HG03342 (cell line): ENCODE measurements around the gene VAV3.

Source experiments
- ATAC-seq: cut with Tn5 transposase; IDR thresholded peaks from one replicate; pipeline ENCODE4 v1.9.1; 2021; ENCODE audit warnings: mild to moderate bottlenecking, moderate library complexity; ENCODE audit not compliant: unreplicated experiment

VAV3 gene

DNA sequence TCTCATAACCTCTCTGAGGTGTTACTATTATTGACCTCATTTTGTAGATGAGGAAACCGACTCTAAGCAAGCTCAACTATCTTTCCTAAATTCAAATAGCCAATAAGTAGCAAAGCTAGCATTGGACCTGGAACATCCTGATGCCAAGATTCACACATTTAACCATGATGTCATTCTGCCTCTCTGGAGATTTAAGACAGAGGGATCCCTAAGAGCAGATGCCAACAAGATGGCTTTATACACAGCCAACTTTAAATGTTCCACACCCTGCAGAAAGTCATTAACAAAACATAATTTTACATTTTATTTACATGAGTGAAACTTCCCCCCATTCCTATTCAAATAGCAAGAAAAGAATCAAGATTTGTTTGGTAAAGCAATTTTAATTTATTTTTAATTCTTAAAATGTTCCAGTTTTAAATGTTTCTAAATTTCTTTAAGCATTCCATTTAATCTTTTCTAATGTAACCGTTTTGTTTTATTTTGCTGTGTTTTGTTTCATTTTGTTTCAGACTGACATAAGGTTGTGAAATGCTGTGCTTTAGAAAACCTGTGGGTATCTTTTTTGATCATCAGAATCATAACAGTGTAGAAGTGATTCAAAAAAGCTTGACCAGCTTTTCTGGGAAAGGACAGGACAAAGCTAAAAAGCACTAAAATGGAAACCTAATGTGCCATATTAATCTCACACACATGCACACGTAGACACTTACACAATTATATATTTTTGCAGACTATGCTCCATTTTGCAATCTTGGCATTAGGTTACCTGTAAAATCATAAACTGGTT, 7.6 kb upstream of the VAV3 start:
- ATAC-seq = no peak

DNA sequence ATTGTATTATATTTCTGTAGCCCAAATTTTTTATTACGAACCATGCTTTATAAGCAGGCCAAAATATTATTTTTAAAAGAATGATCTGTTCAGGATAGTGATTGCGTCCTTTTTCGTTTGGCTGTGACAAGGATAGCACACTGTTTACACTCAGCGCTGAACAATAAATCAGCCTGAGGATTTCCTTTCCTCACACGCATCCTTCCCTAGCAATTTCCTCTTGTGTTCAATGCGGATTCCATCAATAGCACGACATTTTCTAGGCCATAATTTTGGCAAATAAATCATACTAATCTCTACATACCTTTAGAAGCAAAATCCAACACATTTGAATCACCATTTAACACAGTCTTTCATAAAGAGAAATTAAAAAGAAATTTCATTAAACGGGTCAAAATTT, 1.6 kb upstream of the VAV3 start:
- ATAC-seq = no peak

DNA sequence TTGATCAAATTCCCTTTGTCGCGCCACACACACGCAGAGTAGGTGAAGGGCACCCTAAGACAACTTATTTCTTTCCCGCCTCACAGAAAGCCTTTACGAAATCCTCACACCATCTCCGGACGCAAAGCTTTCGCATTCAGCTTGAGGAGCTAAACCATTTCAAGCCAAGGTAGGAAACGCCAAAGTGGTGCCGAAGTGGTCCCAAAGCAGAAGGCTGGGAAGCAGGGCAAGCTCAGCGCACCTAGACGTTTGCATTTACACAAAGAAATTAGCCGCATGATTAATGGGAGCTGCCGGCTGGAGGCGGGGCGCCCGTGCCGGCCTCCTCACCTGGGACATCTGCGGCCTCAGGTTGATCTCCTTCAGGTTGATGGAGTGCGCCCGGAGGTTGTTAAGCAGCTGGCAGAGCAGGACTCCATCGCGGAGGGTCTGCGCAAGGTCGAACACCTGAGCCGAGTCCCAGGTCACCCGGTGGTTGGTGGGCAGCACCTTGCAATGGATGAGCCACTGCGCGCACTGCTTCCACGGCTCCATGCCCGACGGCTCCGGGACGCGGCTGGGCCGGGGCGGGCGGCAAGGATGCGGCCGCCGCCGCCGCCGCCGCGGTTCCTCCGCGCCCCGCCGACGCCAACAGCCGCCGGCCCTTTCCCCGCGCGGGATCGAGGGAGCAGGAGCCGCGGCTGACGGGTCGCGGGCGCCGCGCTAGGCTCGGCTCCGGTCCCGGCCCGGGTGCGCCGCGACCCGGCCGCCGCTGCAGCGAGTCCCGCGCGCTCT, 457 bp downstream of the VAV3 start:
- ATAC-seq = no peak

DNA sequence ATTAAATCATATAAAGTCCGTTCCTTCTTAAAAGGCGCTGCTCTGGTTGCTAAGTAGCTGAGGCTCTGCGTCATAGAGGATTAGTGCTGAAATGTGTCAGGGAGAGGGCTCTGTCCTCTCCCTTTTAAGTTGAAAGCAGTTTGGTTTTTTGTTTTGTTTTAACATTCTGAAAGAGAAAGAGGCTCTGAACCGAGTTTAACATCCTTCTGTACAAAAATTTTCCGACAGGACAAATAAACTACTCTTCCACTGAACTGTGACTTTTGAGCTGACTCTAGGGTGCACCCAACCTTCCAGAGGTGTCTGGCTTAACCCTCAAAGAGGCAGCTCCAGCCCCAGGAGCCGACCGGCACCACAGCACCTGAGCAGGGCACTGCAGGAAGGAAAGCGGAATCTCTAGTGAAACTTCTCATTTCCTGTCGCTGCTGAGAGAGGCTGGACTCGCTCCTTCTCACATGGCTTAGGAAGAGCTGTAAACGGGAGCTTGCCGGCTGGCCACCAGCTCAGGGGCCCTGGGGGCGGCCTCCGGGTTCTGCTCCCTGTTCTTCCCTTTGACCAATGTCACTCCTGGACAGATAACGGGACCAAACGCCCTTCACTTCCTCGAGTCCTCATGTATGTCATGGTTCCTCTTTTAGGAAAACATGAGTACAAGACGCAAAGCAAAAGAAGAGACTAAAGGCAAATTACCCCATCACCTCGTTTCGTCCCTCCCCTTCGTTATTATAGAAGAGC, 1.2 kb downstream of the VAV3 start:
- peak; percentile 84 for ATAC-seq

DNA sequence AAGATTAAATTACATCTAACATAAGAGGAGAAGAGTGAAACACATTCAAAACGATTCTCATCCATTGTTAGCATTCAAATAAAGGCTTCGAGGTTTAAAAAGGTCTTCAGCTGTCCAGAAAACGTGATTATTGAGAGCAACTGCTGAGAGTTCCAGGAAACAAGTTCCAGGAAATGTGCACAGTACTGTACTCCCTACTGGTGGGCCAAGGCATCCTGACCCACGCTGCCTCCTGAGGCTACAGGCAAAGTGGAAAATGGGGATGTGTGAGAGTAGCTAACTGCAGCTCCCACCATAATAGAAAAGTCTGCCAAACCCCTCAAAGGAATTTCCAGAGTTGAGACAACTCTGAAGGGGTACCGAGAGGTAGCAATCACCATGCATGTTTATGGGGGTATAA, 2.0 kb downstream of the VAV3 start:
- ATAC-seq = no peak

GRCh38 chr1:107954719-107955415, 10.1 kb downstream of the VAV3 start:
- ATAC-seq = no peak

- no peak for ATAC-seq
These were observed 10.9 kb downstream of the VAV3 start for GRCh38 chr1:107954126-107954525.

- no peak for ATAC-seq
These were observed 11.4 kb downstream of the VAV3 start for GRCh38 chr1:107953556-107953955.

GRCh38 chr1:107952989-107953388, 12.0 kb downstream of the VAV3 start:
- ATAC-seq = no peak

GRCh38 chr1:107950464-107950863, 14.5 kb downstream of the VAV3 start:
- ATAC-seq = no peak

GRCh38 chr1:107949467-107950253, 15.3 kb downstream of the VAV3 start:
- peak; percentile 55 for ATAC-seq

DNA sequence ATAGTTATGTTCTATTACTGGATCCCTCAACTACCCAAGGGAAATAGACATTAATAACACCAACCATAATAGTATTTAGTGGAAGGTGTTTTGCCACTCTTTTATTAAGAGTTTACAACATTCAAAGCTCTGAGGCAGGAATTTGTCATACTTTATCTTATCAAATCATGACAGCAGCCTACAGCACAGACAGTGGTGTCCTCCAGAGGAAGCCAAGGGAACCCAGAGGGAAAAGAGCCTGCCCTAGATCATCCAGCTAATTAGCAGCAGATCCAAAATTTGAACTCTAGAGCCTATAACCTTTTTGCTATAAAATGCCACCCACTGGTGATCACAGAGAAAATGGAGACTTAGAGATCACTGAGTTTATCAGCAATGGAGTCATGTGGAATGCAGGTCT, 18.2 kb downstream of the VAV3 start:
- ATAC-seq = no peak

GRCh38 chr1:107943694-107944093, 21.3 kb downstream of the VAV3 start:
- ATAC-seq = no peak

GRCh38 chr1:107942814-107943213, 22.2 kb downstream of the VAV3 start:
- ATAC-seq = no peak

GRCh38 chr1:107941531-107941930, 23.4 kb downstream of the VAV3 start:
- ATAC-seq = no peak

DNA sequence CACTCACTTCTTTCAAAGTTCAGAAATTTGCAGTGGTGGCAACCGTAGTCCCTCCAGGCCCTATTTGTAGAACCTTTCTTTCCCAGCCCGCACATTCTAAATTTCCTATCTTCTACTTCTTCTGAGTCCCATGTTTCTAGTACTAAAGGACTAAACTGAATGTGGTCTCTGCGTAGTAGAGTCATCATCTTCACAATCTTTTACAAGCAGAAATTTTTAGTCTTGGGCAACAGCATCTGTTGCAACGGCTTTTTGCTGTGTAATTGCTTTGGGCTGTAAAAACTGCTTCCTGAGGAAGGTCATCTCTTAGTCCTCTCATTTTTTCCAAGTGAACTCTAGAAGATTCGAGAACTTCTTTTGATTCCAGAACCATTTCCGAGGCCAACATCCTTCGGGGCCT, 23.9 kb downstream of the VAV3 start:
- ATAC-seq = no peak

DNA sequence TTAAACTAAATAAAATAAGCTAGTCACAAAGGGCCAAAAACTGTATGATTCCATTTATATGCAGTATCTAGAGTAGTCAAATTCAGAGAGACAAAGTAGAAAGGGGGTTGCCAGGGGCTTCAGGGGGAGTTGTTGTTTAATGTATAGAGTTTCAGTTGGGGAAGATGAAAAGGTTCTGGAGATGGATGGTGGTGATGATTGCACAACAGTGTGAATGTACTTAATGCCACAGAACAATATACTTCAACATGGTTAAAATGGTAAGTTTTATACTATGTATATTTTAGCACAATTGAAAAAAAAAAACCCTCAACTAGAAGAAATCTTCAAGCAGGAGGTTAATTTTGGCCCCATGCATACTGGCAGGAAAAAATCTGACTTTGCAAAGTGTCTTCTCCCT, 24.3 kb downstream of the VAV3 start:
- no peak for ATAC-seq

GRCh38 chr1:107940017-107940577, 24.9 kb downstream of the VAV3 start:
- no peak for ATAC-seq

DNA sequence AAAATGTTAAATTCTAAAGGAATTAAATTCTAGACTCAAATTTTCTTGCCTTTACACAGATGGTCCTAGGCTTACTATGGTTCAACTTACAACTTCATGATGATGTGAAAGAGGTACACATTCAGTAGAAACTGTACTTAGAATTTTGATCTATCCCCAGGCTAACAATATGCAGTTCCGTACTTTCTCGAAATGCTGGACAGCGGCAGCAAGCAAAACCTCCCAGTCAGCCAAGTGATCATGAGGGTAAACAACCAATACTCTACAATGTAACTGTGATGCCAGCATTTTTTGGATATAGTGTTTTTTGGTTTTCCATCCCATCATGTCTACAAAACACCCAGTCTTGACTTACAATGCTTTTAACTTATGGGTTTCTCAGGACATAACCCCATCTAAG, 25.7 kb downstream of the VAV3 start:
- ATAC-seq = no peak
